SK-N-SH treated with all-trans-retinoic acid at 6 μM for 48 hours (cell line): ENCODE data around the gene ABCG4.

ENCODE experiments used
- ATAC-seq: fragments of 200-7000 bp; cut with Tn5 transposase; 3 replicates; pipeline ENCODE4 v1.9.1; 2020; ENCODE audit warnings: mild to moderate bottlenecking, moderate library complexity
- ARNTL ChIP-seq: fragments of 450-650 bp; formaldehyde crosslinking; IDR thresholded peaks from 2 replicates; pipeline ENCODE4 v1.5.0; 2020; ENCODE audit warnings: low read depth, mild to moderate bottlenecking, moderate library complexity, borderline replicate concordance
- BACH2 ChIP-seq: fragments of 250-450 bp; sonication (Bioruptor Pico); IDR thresholded peaks from 2 replicates; pipeline ENCODE4 v1.9.0; 2021; ENCODE audit warnings: mild to moderate bottlenecking, borderline replicate concordance
- CSDC2 ChIP-seq: fragments of 250-450 bp; sonication (Bioruptor Pico); IDR thresholded peaks from 2 replicates; pipeline ENCODE4 v1.5.0; 2020; ENCODE audit warnings: mild to moderate bottlenecking, moderate library complexity
- CSRNP3 ChIP-seq: fragments of 250-450 bp; sonication (Bioruptor Pico); IDR thresholded peaks from 2 replicates; pipeline ENCODE4 v1.5.1; 2021; ENCODE audit warnings: mild to moderate bottlenecking, moderate library complexity
- ESRRG ChIP-seq: fragments of 250-450 bp; sonication (Bioruptor Pico); IDR thresholded peaks from 2 replicates; pipeline ENCODE4 v1.6.1; 2021; ENCODE audit warnings: mild to moderate bottlenecking
- GLIS3 ChIP-seq: fragments of 250-450 bp; sonication (Bioruptor Pico); IDR thresholded peaks from 2 replicates; pipeline ENCODE4 v1.5.0; 2020; ENCODE audit warnings: mild to moderate bottlenecking, moderate library complexity
- POU6F1 ChIP-seq: fragments of 250-450 bp; sonication (Bioruptor Pico); IDR thresholded peaks from 2 replicates; pipeline ENCODE4 v1.8.0; 2021; ENCODE audit warnings: low read depth, mild to moderate bottlenecking, moderate library complexity, borderline replicate concordance
- RARB ChIP-seq: fragments of 250-450 bp; sonication (Bioruptor Pico); IDR thresholded peaks from 2 replicates; pipeline ENCODE4 v1.8.0; 2021; ENCODE audit warnings: mild to moderate bottlenecking, moderate library complexity
- TCF4 ChIP-seq: fragments of 250-450 bp; sonication (Bioruptor Pico); IDR thresholded peaks from 2 replicates; pipeline ENCODE4 v1.8.0; 2021; ENCODE audit warnings: mild to moderate bottlenecking, moderate library complexity, borderline replicate concordance
- TOX ChIP-seq: fragments of 250-450 bp; sonication (Bioruptor Pico); IDR thresholded peaks from 2 replicates; pipeline ENCODE4 v1.8.0; 2021; ENCODE audit warnings: mild to moderate bottlenecking, moderate library complexity, borderline replicate concordance
- ZC3H10 ChIP-seq: fragments of 250-450 bp; sonication (Bioruptor Pico); IDR thresholded peaks from 2 replicates; pipeline ENCODE4 v1.5.1; 2021; ENCODE audit warnings: mild to moderate bottlenecking, moderate library complexity
- ZNF8 ChIP-seq: fragments of 450-650 bp; formaldehyde crosslinking; IDR thresholded peaks from 2 replicates; pipeline ENCODE4 v1.5.0; 2020; ENCODE audit warnings: mild to moderate bottlenecking, moderate library complexity
- TF ChIP-seq, protein P1 (sequence below): fragments of 250-450 bp; sonication (Bioruptor Pico); IDR thresholded peaks from 2 replicates; pipeline ENCODE4 v1.8.0; 2020; ENCODE audit warnings: mild to moderate bottlenecking, moderate library complexity, borderline replicate concordance
- TF ChIP-seq, protein P2 (sequence below): fragments of 250-450 bp; sonication (Bioruptor Pico); IDR thresholded peaks from 2 replicates; pipeline ENCODE4 v1.5.0; 2020; ENCODE audit warnings: mild to moderate bottlenecking, moderate library complexity

The ABCG4 gene

DNA sequence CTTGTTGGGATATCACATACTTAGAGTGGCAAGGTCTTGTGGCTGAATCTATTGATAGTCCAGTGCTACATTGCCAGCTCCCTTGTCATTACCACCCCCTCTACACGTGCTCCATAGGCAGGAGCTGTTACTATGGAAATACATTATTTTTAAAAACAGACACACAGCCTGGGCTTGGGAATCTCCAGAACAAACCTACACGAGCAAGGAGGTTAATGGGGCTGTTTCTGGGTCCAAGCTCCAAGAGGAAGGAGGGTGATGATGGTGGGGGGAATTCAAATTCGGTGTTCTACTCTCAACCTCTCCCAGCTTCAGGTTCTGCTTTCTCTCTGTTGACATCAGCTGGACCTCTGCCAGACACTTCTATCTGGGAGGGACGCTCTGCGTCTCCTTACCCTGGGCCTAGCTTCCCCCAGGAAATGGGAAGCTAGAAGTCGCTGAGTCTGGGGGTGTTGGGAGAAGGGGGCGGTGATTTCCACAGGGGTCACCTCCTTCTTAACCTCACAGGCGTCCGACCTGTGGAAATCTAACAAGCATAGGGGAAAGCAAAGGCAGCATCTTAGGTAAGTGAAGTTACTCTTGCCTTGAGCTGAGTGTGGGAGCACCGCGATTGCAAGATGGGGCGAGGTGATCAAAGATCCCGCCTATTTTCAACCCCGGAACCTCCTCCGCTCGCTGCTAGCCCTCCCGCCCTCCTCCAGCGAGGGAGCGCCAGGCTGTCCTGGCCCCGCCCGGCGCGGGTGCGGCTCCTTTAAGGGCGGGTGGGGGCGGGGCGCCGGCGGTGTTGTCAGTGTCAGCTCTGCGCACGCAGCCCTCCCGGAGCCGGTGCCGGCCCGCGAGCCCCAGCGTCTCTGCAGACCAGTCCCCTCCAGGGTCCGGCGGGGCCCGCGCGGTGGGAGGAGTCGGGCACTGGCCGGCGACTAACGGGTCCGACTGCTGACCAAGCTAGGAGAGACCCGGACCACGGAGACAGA, 42.0 kb upstream of the ABCG4 start, which contains the start of gene C2CD2L:
Gene C2CD2L, plus strand, starts transcription at position 781 of the 974 bp plus-strand sequence. CDS start 398 bp downstream, outside the sequence.
- peak; percentile 87 for ATAC-seq

GRCh38 chr11:119107538-119108145, 41.2 kb upstream of the ABCG4 start:
- TF ChIP-seq TCF4 (CRISPR knock-in tag): no peak
- TF ChIP-seq, protein P1, sequence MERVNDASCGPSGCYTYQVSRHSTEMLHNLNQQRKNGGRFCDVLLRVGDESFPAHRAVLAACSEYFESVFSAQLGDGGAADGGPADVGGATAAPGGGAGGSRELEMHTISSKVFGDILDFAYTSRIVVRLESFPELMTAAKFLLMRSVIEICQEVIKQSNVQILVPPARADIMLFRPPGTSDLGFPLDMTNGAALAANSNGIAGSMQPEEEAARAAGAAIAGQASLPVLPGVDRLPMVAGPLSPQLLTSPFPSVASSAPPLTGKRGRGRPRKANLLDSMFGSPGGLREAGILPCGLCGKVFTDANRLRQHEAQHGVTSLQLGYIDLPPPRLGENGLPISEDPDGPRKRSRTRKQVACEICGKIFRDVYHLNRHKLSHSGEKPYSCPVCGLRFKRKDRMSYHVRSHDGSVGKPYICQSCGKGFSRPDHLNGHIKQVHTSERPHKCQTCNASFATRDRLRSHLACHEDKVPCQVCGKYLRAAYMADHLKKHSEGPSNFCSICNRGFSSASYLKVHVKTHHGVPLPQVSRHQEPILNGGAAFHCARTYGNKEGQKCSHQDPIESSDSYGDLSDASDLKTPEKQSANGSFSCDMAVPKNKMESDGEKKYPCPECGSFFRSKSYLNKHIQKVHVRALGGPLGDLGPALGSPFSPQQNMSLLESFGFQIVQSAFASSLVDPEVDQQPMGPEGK (CRISPR knock-in tag): no peak
- TF ChIP-seq CSRNP3 (CRISPR knock-in tag): no peak
- TF ChIP-seq BACH2 (CRISPR knock-in tag): no peak
- no peak for TF ChIP-seq TOX (CRISPR knock-in tag)
- TF ChIP-seq, protein P2, sequence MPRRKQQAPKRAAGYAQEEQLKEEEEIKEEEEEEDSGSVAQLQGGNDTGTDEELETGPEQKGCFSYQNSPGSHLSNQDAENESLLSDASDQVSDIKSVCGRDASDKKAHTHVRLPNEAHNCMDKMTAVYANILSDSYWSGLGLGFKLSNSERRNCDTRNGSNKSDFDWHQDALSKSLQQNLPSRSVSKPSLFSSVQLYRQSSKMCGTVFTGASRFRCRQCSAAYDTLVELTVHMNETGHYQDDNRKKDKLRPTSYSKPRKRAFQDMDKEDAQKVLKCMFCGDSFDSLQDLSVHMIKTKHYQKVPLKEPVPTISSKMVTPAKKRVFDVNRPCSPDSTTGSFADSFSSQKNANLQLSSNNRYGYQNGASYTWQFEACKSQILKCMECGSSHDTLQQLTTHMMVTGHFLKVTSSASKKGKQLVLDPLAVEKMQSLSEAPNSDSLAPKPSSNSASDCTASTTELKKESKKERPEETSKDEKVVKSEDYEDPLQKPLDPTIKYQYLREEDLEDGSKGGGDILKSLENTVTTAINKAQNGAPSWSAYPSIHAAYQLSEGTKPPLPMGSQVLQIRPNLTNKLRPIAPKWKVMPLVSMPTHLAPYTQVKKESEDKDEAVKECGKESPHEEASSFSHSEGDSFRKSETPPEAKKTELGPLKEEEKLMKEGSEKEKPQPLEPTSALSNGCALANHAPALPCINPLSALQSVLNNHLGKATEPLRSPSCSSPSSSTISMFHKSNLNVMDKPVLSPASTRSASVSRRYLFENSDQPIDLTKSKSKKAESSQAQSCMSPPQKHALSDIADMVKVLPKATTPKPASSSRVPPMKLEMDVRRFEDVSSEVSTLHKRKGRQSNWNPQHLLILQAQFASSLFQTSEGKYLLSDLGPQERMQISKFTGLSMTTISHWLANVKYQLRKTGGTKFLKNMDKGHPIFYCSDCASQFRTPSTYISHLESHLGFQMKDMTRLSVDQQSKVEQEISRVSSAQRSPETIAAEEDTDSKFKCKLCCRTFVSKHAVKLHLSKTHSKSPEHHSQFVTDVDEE (CRISPR knock-in tag): no peak
- ATAC-seq: peak; percentile 43

More for the DNA sequence above, 42.0 kb upstream of the ABCG4 start, which contains the start of gene C2CD2L:
- TF ChIP-seq ZNF8 (CRISPR knock-in tag): no peak
- no peak for TF ChIP-seq RARB (CRISPR knock-in tag)
- TF ChIP-seq POU6F1: no peak
- TF ChIP-seq CSRNP3 (CRISPR knock-in tag): no peak
- TF ChIP-seq CSDC2 (CRISPR knock-in tag): no peak
- TF ChIP-seq TOX (CRISPR knock-in tag): no peak
- no peak for TF ChIP-seq GLIS3 (CRISPR knock-in tag)
- TF ChIP-seq, protein P2 (CRISPR knock-in tag): no peak
- TF ChIP-seq, protein P1 (CRISPR knock-in tag): no peak
- no peak for TF ChIP-seq ZC3H10 (CRISPR knock-in tag)
- no peak for TF ChIP-seq ESRRG (CRISPR knock-in tag)
- TF ChIP-seq BACH2 (CRISPR knock-in tag): no peak
- TF ChIP-seq ARNTL (CRISPR knock-in tag): no peak
